Activated T-helper 1 cell treated with Interleukin-2 at 50 U/mL for 16 hours (primary cell): ENCODE results near the gene RFT1.

Experiments used
- DNase-seq: peaks from one replicate; pipeline ENCODE4 v3.0.0-alpha.2; 2020; ENCODE audit warnings: low read depth

Gene RFT1

GRCh38 chr3:53126601-53127000 lies 3.6 kb downstream of the RFT1 start:
- DNase-seq = no peak

GRCh38 chr3:53123953-53124352 lies 6.3 kb downstream of the RFT1 start:
- DNase-seq = no peak

GRCh38 chr3:53123510-53123909 lies 6.7 kb downstream of the RFT1 start:
- no peak for DNase-seq

- no peak for DNase-seq
Observed at GRCh38 chr3:53122933-53123305, 7.3 kb downstream of the RFT1 start.

- no peak for DNase-seq
Observed at GRCh38 chr3:53122255-53122932, 7.8 kb downstream of the RFT1 start.

GRCh38 chr3:53120336-53120735 lies 9.9 kb downstream of the RFT1 start:
- DNase-seq = no peak

- DNase-seq = no peak
Observed at GRCh38 chr3:53116956-53117355, 13.3 kb downstream of the RFT1 start.

- DNase-seq = no peak
Observed at GRCh38 chr3:53114412-53115074, 15.7 kb downstream of the RFT1 start.

GRCh38 chr3:53114011-53114400 lies 16.2 kb downstream of the RFT1 start:
- DNase-seq = peak; percentile 56

- DNase-seq = no peak
Observed at GRCh38 chr3:53113293-53114010, 16.8 kb downstream of the RFT1 start.

GRCh38 chr3:53111822-53112221 lies 18.4 kb downstream of the RFT1 start:
- DNase-seq = no peak

GRCh38 chr3:53109891-53110771 lies 20.1 kb downstream of the RFT1 start:
- no peak for DNase-seq

- DNase-seq = no peak
Observed at GRCh38 chr3:53109190-53109589, 21.0 kb downstream of the RFT1 start.

GRCh38 chr3:53104762-53105161 lies 25.5 kb downstream of the RFT1 start:
- DNase-seq = no peak

GRCh38 chr3:53103397-53104296 lies 26.6 kb downstream of the RFT1 start:
- DNase-seq = no peak

- DNase-seq = no peak
Observed at GRCh38 chr3:53102601-53103147, 27.6 kb downstream of the RFT1 start.

GRCh38 chr3:53101956-53102355 lies 28.3 kb downstream of the RFT1 start:
- no peak for DNase-seq

GRCh38 chr3:53100818-53101466 lies 29.3 kb downstream of the RFT1 start:
- DNase-seq = no peak

- no peak for DNase-seq
Observed at GRCh38 chr3:53097887-53098286, 32.3 kb downstream of the RFT1 start.

- no peak for DNase-seq
Observed at GRCh38 chr3:53092942-53093341, 37.3 kb downstream of the RFT1 start.
